ENCODE measurements around the gene LMNTD2. TPM values are rescaled to one million over a fixed set of nuclear protein-coding genes. Genes with fewer than 3 reads are reported as not detected.

Gene LMNTD2
- total RNA-seq, 4 donors from 2014 or later, result 7.6 to 20.4 (median 11.2) TPM

DNA sequence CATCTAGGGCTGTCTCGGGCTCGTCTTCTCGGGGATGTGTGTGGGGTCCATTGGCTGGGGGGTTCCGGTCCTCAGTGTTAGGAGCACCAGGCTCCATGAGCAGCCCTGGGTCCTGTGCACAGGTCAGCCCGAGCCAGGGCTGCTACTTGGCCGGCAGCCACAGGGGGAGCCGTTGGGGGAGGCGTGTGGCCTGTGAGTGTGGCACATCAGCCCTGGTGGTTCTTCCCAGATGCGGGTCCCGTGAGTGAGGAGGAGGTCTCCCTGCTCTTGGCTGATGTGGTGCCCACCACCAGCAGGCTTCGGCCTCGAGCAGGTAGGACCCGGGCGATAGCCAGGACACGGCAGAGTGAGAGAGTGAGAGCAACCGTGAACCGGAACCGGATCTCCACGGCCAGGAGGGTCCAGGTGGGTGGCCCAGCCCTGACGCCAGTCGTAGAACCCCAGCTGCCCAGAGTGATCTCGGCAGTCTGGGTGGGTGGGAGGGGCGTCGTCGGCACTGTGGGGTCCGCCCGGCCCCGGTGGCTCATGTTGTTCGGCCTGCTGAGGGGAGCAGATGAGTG, 36.7 kb upstream of the LMNTD2 start:
- 83 to 90% methylated on average over 17 of the region's 29 CpGs for WGBS, 2 donors
- H3K4me3 ChIP-seq (ENCODE audit: low read depth, poor library complexity, severe bottlenecking), result no peak overlapping the region
- intact Hi-C loops (cut with DNase I; ENCODE audit: low total_unique reads), result no loop called here
- TF ChIP-seq, protein P1, sequence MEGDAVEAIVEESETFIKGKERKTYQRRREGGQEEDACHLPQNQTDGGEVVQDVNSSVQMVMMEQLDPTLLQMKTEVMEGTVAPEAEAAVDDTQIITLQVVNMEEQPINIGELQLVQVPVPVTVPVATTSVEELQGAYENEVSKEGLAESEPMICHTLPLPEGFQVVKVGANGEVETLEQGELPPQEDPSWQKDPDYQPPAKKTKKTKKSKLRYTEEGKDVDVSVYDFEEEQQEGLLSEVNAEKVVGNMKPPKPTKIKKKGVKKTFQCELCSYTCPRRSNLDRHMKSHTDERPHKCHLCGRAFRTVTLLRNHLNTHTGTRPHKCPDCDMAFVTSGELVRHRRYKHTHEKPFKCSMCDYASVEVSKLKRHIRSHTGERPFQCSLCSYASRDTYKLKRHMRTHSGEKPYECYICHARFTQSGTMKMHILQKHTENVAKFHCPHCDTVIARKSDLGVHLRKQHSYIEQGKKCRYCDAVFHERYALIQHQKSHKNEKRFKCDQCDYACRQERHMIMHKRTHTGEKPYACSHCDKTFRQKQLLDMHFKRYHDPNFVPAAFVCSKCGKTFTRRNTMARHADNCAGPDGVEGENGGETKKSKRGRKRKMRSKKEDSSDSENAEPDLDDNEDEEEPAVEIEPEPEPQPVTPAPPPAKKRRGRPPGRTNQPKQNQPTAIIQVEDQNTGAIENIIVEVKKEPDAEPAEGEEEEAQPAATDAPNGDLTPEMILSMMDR (IDR thresholded peaks at IDR 0.05), result no peak
- TF ChIP-seq POLR2A (IDR thresholded peaks at IDR 0.05), result no peak
- no peak for DNase-seq (ENCODE audit: low spot score in 2 of 2)

DNA sequence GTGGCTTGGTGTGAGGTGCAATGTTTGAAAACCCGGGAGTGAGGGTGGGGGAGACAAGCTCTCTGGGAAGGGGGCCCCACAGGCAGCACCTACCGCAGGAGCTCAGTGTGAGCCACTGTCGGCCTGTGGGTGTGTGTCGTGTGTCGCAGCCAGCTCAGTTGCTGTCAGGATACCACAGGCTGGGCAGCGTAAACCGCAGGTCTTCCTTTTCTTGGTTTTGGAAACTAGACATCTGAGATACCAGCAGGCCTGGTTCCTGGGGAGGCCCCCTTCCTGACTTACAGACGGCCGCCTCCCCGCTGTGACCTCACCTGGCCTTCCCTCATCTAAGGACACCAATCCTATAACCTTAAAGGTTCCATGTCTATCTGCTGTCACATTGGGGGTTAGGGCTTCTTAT, 35.8 kb upstream of the LMNTD2 start:
- 87 to 91% methylated on average over 10 of the region's 10 CpGs for WGBS, 2 donors
- no peak overlapping the region for H3K4me3 ChIP-seq (ENCODE audit: low read depth, poor library complexity, severe bottlenecking)
- TF ChIP-seq, protein P1 (IDR thresholded peaks at IDR 0.05), result no peak
- intact Hi-C loops (cut with DNase I; ENCODE audit: low total_unique reads), result no loop called here
- DNase-seq (ENCODE audit: low spot score in 2 of 2), result no peak

DNA sequence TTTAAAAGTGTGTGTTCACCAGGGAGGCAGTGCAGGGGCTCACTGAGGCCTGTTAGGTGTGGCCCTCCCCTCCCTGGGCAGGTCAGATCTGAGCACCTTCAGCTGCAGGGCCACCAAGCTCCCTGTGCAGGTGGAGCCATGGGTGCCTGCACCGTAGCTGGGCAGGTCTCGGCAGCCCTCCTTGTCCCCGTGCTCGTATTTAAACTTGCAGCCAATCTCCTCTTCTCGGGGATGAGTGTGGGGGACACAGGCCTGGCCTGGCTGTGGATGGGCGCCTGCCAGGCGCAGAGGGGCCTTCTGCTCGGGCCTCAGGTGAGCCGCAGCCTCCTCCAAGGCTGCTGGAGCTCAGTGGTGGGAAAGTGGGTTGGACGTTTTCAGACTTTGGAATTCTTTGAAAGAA, 34.9 kb upstream of the LMNTD2 start:
- DNase-seq (ENCODE audit: low spot score in 2 of 2), result no peak

DNA sequence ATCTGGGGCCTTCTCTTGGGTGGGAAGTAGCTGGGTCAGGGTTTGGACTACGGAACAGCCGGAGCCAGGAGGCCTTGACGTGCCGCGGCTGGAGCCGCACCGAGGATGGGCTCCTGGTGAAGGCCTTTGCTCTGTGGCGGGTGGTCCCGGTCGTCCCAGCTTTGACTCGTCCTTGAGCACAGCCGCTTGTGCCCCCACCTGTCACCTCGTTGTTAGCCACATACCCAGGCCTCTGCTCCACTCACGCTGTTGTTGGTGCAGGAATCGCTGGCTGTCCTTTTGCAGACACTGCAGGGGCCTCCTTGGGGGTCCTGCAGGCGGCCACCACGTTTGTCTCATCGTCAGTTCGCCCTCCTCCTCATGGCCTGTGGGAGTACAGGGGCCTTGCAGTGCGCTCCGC, 32.8 kb upstream of the LMNTD2 start:
- no peak overlapping the region for H3K4me3 ChIP-seq (ENCODE audit: low read depth, poor library complexity, severe bottlenecking)
- DNase-seq (ENCODE audit: low spot score in 2 of 2), result no peak
- no peak for TF ChIP-seq POLR2A (IDR thresholded peaks at IDR 0.05)
- TF ChIP-seq, protein P1 (IDR thresholded peaks at IDR 0.05), result no peak
- intact Hi-C loops (cut with DNase I; ENCODE audit: low total_unique reads), result no loop called here
- 94% methylated on average over 21 of the region's 21 CpGs for WGBS, 2 donors

More for the DNA sequence above, 34.9 kb upstream of the LMNTD2 start:
- no peak overlapping the region for H3K4me3 ChIP-seq (ENCODE audit: low read depth, poor library complexity, severe bottlenecking)
- 88 to 90% methylated on average over 10 of the region's 10 CpGs for WGBS, 2 donors
- no peak for TF ChIP-seq POLR2A (IDR thresholded peaks at IDR 0.05)
- TF ChIP-seq, protein P1 (IDR thresholded peaks at IDR 0.05), result no peak
- intact Hi-C loops (cut with DNase I; ENCODE audit: low total_unique reads), result no loop called here

DNA sequence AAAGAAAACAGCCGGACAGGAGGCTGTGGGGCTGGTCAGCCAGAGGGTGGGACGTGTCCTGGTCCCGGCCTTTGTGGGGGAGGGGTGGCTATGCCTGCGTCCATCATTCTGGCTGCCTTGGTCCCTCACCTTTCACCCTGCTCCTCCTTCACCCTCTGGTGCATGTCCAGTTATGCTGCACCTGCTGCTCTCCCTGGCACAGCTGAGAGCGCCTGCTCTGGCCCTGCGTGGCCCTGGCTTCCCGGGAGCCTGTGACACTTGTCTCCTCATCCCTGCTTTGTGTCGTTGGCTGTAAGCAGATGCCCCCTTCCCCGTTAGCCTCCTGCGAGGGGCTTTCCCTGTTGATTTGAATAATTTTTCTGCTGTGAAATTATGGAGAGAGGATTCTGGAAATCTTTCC, 32.4 kb upstream of the LMNTD2 start:
- DNase-seq (ENCODE audit: low spot score in 2 of 2), result no peak
- WGBS, 2 donors, result 89 to 95% methylated on average over 10 of the region's 10 CpGs

More for the DNA sequence above, 32.4 kb upstream of the LMNTD2 start:
- H3K4me3 ChIP-seq (ENCODE audit: low read depth, poor library complexity, severe bottlenecking), result no peak overlapping the region
- TF ChIP-seq POLR2A (IDR thresholded peaks at IDR 0.05), result no peak
- TF ChIP-seq, protein P1 (IDR thresholded peaks at IDR 0.05), result no peak
- intact Hi-C loops (cut with DNase I; ENCODE audit: low total_unique reads), result no loop called here
